Activated CD4-positive, alpha-beta T cell treated with anti-CD3 and anti-CD28 coated beads, Interleukin-2, amount 10 ng/mL, durations not matched to agents 7 days and 5 days (primary cell): ENCODE measurements around the gene PHAF1. TPM values are rescaled to one million over a fixed set of nuclear protein-coding genes. Genes with fewer than 3 reads are reported as not detected.

Experiments
- CTCF ChIA-PET: fragments of 350-600 bp; sonication (Branson Sonifier 250); formaldehyde crosslinking; loops from one replicate; lab custom pipeline; 2021; ENCODE audit warnings: antibody characterized with exemption; lab: Charles Lee
- POLR2A ChIA-PET: fragments of 350-600 bp; sonication (Branson Sonifier 250); formaldehyde crosslinking; loops from one replicate; lab custom pipeline; 2021; ENCODE audit warnings: antibody characterized with exemption; lab: Charles Lee
- DNase-seq: peaks from one replicate; pipeline ENCODE4 v3.0.0-alpha.2; 2020
- H3K27ac Mint-ChIP-seq: one replicate; pipeline ENCODE4 v1.8.0; 2021; ENCODE audit warnings: mild to moderate bottlenecking, moderate library complexity, mixed read lengths
- H3K27me3 Mint-ChIP-seq: one replicate; pipeline ENCODE4 v1.8.0; 2021; ENCODE audit warnings: mixed read lengths
- H3K36me3 Mint-ChIP-seq: one replicate; pipeline ENCODE4 v1.8.0; 2021; ENCODE audit warnings: low read depth, mixed read lengths
- H3K4me1 Mint-ChIP-seq: one replicate; pipeline ENCODE4 v1.8.0; 2021; ENCODE audit warnings: mixed read lengths
- H3K4me3 Mint-ChIP-seq: one replicate; pipeline ENCODE4 v1.8.0; 2021; ENCODE audit warnings: mild to moderate bottlenecking, moderate library complexity, mixed read lengths
- H3K9me3 Mint-ChIP-seq: one replicate; pipeline ENCODE4 v1.8.0; 2021; ENCODE audit warnings: mixed read lengths
- total RNA-seq, 2 experiments: library from RNA; stranded (reverse); gene quantifications; one replicate each; pipeline ENCODE4 v1.2.3, GENCODE V29; 2021

The PHAF1 gene
- total RNA-seq, 2 experiments from 2014 or later: 15.2 to 19.0 TPM

DNA sequence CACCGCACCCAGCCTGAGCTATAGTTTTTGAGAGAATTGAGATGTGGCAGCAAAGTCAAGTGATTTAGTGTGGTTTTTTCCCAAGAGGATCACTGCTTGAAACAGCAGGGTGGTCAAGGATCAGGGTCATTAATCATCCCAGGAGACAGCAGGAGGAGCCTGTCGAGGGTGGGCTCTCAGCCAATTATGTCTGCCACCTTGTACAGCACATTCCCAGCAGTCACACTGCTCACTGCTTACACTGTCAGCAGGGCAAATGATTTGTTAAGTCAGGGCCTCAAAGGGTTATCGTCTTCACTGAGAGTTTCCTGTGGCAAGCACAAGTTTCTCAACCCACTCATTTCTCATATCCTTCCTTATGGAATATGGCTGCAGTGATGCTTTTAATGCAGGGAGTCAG is 27.9 kb downstream of the PHAF1 start:
- ChIA-PET POLR2A (no interaction called here), CTCF (interaction anchor here (0.6 to 3.7 kb wide), 4 partner anchors 9 to 120 kb away, joined by 3 to 18 read pairs (median 8); no protein-coding TSS in a partner anchor)
- Mint-ChIP-seq H3K4me1 (no peaks in the 10 kb centered on the region), H3K4me3 (no peak overlapping the region), H3K27ac (no peak overlapping the region), H3K9me3 (no peaks in the 10 kb centered on the region), H3K36me3 (peaks cover 12% of the 10 kb centered on the region), H3K27me3 (no peaks in the 10 kb centered on the region)
- DNase-seq: no peak

DNA sequence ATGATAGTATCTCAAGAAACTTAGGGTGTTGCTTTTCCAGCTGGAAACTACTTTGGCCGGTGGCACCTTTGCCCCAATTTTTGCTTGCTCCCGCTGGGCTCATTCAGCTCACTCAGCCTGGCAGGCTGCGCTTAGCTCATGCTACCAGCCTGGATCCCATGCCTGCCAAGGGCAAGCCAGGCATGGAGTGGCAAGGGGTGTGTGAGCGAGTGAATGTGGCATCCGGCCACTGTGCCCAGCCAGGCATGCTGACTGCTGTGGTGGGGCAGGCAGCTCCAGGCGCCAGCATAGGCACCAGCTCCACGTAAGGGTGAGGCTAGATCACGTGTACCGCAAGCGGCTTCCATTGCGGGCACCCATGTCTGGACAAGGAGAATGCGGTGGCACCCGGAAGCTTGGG is 31.6 kb downstream of the PHAF1 start:
- H3K27ac Mint-ChIP-seq: no peak overlapping the region
- H3K36me3 Mint-ChIP-seq: peaks cover 16% of the 10 kb centered on the region
- ChIA-PET POLR2A (no interaction called here), CTCF (interaction anchor here (0.6 to 3.6 kb wide), 9 partner anchors 9 to 380 kb away, joined by 3 to 12 read pairs (median 6); partner anchors contain the start of genes B3GNT9, FBXL8 and TRADD)
- no peaks in the 10 kb centered on the region for H3K9me3 Mint-ChIP-seq
- H3K4me1 Mint-ChIP-seq: no peaks in the 10 kb centered on the region
- no peaks in the 10 kb centered on the region for H3K27me3 Mint-ChIP-seq
- no peak overlapping the region for H3K4me3 Mint-ChIP-seq
- no peak for DNase-seq

DNA sequence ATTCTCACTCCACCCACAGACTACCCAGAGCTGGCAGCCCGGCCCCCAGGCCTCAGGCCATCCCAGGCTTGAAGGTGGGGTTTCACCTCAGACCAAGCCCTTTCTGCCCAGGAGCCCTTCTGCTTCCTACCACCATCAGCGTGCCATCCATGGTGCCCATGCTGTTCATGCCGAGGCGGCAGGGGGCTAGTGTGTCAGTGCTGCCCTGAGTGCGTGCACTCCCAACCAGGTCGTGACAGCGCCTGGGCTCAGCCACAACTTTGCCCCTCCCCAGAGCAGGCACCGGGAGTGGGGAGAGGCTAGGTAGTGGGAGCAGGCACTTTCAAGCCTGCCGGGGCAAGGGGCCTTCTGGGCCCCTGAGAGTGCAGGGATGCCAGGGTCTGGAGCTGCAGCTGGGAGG is 32.6 kb downstream of the PHAF1 start:
- no peaks in the 10 kb centered on the region for H3K4me1 Mint-ChIP-seq
- H3K4me3 Mint-ChIP-seq: no peak overlapping the region
- POLR2A ChIA-PET: interaction anchor here (0.6 kb wide), 1 partner anchor 105 kb away, joined by 5 read pairs; no protein-coding TSS in a partner anchor
- no peaks in the 10 kb centered on the region for H3K9me3 Mint-ChIP-seq
- no peak for DNase-seq
- no peaks in the 10 kb centered on the region for H3K27me3 Mint-ChIP-seq
- no peak overlapping the region for H3K27ac Mint-ChIP-seq
- H3K36me3 Mint-ChIP-seq: peaks cover 20% of the 10 kb centered on the region
- CTCF ChIA-PET: interaction anchor here (0.5 to 3.6 kb wide), 5 partner anchors 9 to 36 kb away, joined by 3 to 11 read pairs (median 4); partner anchors contain the start of genes B3GNT9, FBXL8 and TRADD

DNA sequence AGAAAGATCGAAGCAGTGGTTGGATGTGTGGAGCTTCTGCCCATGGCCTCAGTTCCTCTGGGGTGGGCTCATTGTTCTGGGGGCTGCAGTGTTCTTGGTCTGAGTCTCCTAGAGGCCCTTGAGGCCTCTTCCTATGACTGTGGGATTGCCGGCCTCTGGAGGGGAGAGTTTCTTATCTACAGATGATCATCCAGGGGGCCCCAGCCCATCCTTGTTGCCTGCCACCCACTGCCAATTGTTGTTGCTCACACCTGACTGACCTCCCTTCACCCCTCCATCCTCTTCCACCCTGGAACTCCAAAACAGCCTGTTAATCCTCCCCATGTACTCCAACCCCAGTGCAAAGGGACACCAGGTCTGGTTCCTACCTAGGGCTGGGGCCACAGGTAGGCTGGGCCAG is 35.2 kb downstream of the PHAF1 start:
- H3K36me3 Mint-ChIP-seq: peaks cover 32% of the 10 kb centered on the region
- CTCF ChIA-PET: interaction anchor here (0.9 to 3.2 kb wide), 4 partner anchors 8 to 127 kb away, joined by 4 to 19 read pairs (median 5); no protein-coding TSS in a partner anchor

DNA sequence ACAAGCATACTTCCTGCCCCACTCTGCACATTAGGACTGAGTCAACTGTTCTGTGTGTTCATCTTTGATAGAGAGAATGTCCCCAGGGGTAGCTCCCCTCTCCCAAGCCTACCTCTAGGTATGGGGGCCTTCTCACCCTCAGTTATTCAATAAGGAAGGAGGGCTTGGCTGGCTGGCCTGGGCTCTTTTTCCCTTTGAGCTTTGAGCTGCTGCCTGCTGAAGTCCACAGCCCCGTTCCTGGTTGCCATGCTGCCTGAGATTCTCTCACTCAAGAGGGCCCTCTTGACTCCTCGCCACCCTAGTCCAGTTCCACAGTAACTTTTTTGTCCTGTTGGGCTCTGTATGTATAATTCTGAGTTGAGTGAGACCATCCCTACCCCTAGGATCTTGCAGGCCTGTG is 36.0 kb downstream of the PHAF1 start:
- peaks cover 32% of the 10 kb centered on the region for H3K36me3 Mint-ChIP-seq
- H3K27ac Mint-ChIP-seq: no peak overlapping the region

More for the DNA sequence above, 35.2 kb downstream of the PHAF1 start:
- Mint-ChIP-seq H3K27ac (no peak overlapping the region), H3K27me3 (no peaks in the 10 kb centered on the region), H3K4me1 (peaks cover 3% of the 10 kb centered on the region), H3K9me3 (no peaks in the 10 kb centered on the region), H3K4me3 (no peak overlapping the region)
- no peak for DNase-seq
- POLR2A ChIA-PET: interaction anchor here (0.6 kb wide), 1 partner anchor 82 kb away, joined by 3 read pairs; no protein-coding TSS in a partner anchor

DNA sequence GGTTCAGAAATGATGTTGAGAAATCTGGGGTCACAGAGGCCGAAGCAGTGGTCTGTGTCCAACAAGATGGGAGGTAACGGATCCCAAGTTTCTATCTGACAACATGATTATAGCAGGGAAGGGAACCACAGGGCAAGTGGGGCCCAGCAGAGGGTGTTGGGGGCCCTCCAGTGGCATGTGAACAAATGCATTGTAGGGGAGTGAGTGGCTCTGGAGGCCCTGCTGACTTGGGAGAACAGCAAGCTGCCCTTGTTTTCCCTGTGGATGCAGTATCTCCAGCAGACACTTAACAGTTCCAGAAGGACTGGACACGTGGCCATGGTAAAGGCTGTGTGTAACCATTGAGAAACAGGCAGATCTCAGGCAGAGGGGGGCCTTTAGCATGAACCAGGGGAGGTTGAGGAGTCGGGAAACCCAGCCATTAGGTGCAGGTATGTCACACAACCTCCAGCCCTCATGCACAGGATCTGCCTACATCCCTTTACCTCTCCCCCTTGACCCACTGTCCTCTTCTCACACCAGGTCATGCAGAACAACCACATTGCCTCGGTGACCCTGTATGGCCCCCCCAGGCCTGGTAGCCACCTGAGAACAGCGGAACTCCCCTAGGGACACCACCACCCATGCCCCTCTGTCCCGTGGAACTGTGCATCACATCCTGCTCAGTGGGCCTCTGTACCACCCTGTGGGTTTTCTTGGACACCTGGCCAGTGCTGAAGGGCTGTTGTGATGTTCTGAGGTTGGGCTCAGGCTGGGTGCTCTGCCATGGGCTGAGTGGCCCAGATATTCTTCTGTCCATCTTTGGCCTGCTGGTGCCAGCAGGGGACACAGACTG is 37.0 kb downstream of the PHAF1 start:
- POLR2A ChIA-PET: no interaction called here
- Mint-ChIP-seq H3K4me1 (peaks cover 12% of the 10 kb centered on the region), H3K9me3 (no peaks in the 10 kb centered on the region), H3K27me3 (peaks cover 1% of the 10 kb centered on the region), H3K27ac (no peak overlapping the region), H3K4me3 (no peak overlapping the region), H3K36me3 (peaks cover 29% of the 10 kb centered on the region)
- CTCF ChIA-PET: interaction anchor here (1.8 to 3.2 kb wide), 2 partner anchors 8 to 129 kb away, joined by 6 to 19 read pairs; no protein-coding TSS in a partner anchor
- no peak for DNase-seq

More for the DNA sequence above, 36.0 kb downstream of the PHAF1 start:
- CTCF ChIA-PET: interaction anchor here (0.9 to 3.2 kb wide), 3 partner anchors 9 to 128 kb away, joined by 4 to 19 read pairs (median 6); no protein-coding TSS in a partner anchor
- POLR2A ChIA-PET: no interaction called here
- Mint-ChIP-seq H3K27me3 (no peaks in the 10 kb centered on the region), H3K9me3 (no peaks in the 10 kb centered on the region), H3K4me1 (peaks cover 3% of the 10 kb centered on the region), H3K4me3 (no peak overlapping the region)
- DNase-seq: no peak

DNA sequence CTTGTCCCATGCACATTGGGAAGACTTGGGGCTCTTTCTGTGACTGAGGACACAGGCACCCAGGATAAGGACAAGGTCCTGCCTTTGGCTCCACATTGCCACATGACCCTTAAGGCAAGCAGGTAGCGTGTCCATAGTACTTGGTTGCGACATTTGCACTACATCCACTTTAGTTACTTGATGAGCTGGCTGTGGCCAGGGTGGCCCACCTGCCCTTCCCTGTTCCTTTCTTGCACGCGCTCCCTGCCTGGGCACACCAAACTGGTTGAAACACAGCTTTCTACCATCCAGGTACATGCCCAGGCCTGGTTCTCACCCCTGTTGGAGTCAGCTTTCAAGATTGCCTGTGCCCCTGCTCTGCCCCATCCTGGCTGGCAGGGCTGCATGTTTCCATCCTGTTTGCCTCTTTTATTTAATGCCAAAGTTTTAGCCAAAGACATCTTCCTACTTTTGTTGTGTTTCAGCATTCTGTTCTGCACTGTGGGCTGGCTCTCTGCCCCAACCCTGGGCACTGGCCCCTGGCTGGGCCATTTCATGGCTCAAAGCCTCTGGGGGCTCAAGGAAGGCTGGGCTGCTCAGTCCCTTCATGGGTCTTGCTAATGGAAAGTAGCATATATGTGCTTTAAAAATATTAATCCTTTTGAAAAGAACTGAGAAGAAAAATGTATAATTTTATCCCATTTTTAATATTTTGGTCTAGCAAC is 37.8 kb downstream of the PHAF1 start:
- ChIA-PET POLR2A (no interaction called here), CTCF (no interaction called here)
- H3K36me3 Mint-ChIP-seq: peaks cover 28% of the 10 kb centered on the region
- no peaks in the 10 kb centered on the region for H3K9me3 Mint-ChIP-seq
- no peak overlapping the region for H3K4me3 Mint-ChIP-seq
- no peak for DNase-seq
- peaks cover 17% of the 10 kb centered on the region for H3K4me1 Mint-ChIP-seq
- peaks cover 1% of the 10 kb centered on the region for H3K27me3 Mint-ChIP-seq
- peak overlapping the region; percentile 50 for H3K27ac Mint-ChIP-seq

DNA sequence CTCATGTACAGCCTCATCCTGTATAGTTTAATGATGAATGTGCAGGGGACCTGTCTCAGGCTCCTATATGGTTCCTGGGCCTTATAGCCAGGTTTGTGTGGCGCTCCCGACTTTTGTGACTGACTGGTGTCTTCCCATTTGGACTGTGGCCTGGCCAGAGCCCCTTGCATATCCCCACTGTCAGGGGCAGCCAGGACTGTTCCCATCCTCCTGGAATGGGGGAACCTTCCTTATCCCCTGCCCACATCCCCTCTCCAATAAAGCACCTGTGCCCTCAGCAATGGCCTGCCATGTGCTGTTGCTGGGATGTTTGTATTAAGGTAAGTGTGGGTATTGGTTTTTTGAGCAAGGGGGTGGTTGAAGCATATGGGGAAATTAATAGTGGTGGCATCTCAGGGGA is 38.5 kb downstream of the PHAF1 start:
- POLR2A ChIA-PET: no interaction called here
- Mint-ChIP-seq H3K4me1 (peaks cover 24% of the 10 kb centered on the region), H3K9me3 (no peaks in the 10 kb centered on the region), H3K27me3 (peaks cover 1% of the 10 kb centered on the region), H3K4me3 (no peak overlapping the region), H3K36me3 (peaks cover 28% of the 10 kb centered on the region), H3K27ac (no peak overlapping the region)
- CTCF ChIA-PET: no interaction called here
- DNase-seq: no peak

DNA sequence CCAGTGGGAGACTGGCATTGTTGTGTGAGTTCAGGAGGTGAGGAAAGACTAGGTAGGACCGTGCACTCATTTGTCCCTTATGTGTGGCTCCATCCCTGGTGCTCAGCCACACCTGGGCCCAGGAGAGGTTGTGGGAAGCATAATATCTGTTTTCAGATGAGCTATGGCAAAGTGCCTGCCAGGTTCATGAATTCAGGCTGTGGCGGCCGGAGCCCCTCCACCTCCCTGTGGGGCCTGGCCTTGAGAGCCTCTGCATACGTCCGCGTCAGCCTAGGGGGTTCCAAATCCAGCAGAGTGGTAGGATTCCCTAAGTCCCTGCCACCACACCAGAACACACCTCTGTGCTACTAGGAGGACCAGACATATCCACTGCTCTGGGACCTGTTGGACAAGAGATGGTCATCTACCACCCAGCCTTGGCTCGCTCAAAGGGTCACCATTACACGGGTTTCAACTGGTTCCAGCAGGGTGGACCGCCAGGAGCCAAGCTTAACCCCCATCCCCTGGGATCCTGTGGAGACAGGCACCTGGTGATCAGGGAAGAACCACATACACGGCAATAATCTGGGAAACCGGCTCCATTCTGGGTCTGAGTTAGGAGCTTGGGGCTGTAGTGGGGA is 39.0 kb downstream of the PHAF1 start:
- Mint-ChIP-seq H3K27me3 (peaks cover 1% of the 10 kb centered on the region), H3K36me3 (peaks cover 27% of the 10 kb centered on the region), H3K4me1 (peaks cover 27% of the 10 kb centered on the region), H3K9me3 (no peaks in the 10 kb centered on the region), H3K4me3 (peak overlapping the region; percentile 43), H3K27ac (no peak overlapping the region)
- CTCF ChIA-PET: interaction anchor here (0.7 to 1.4 kb wide), 4 partner anchors 9 to 298 kb away, joined by 3 to 5 read pairs (median 4); no protein-coding TSS in a partner anchor
- no peak for DNase-seq
- POLR2A ChIA-PET: no interaction called here

DNA sequence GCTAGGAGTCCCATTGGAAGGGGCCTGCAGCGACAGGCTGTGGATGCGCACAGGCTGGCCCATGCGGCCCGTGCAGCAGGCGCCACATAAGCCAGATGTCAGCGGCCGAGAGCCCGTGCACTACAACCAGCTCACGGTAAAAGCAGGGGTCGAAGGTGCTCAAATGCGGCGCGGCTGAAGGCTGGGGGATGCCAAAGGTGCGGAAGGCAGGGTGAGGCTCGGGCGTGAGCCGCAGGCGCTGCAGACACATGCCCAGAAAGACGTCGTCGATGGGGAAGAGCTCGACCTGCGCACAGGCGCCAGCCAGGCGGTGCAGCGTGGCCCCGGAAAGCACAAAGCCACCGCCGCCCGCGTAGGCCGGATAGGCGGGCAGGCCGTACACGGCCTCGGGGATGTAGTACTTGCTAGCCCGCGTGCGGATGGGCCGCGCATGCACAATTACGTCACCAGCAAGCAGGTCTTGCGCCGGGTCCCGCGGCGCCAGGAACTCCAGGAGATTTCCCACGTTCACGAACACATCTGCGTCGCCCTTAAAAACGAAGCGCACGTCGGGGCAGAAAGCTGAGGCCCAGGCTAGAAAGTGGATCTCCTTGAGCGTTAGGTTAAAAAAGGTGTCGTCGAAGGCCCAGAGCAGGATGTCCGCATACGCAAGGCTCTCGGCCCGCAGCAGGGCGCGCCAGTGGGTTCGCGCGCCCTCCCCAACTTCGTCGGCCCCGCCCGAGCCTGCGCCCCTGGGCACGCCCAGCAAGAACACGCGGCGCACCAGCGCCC is 39.7 kb downstream of the PHAF1 start:
- H3K36me3 Mint-ChIP-seq: peaks cover 32% of the 10 kb centered on the region
- POLR2A ChIA-PET: no interaction called here
- no peaks in the 10 kb centered on the region for H3K9me3 Mint-ChIP-seq
- peaks cover 33% of the 10 kb centered on the region for H3K4me1 Mint-ChIP-seq
- no peak for DNase-seq
- peaks cover 1% of the 10 kb centered on the region for H3K27me3 Mint-ChIP-seq
- CTCF ChIA-PET: interaction anchor here (0.7 to 1.4 kb wide), 4 partner anchors 10 to 298 kb away, joined by 3 to 5 read pairs (median 4); no protein-coding TSS in a partner anchor
- no peak overlapping the region for H3K27ac Mint-ChIP-seq
- peak overlapping the region; percentile 43 for H3K4me3 Mint-ChIP-seq

DNA sequence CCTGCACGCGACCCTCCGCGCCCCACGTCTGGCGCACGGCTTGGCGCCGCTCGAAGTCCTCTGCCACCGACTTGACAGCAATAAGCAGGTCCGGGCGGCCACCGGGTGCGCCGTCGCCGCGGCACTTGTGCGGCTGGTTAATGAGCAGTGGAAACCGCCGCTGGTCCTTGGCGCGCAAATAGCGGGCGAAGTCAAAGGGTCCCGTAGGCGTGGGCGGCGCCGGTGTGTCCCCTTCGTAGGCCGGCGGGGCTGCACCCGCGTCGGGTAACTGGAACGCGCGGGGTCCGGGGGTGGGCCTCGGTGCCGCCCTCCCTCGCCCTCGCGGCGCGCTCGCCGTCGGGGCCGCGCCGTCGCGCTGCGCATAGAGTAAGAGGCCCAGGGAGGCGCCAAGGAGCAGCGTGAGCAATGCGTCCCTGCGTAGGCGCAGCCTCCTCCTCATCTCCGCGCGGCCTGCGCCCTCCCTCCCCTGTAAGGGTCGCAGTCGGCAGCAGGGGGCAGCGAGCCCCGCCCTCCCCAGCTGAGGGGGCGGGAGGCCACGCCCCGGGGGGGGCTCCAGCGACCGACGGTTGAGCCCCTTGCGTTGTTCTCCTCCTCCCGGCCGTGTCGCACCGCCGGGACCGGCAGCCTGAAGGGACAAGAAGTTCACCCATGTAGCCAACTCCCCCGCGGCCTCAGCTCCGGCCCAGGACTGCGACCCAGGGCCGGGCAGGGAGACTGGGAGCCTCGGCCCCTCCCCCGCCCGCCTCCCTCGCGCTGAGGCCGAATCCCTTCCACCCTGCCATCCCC is 40.5 kb downstream of the PHAF1 start:
- POLR2A ChIA-PET: interaction anchor here (0.7 kb wide), 1 partner anchor 133 kb away, joined by 3 read pairs; no protein-coding TSS in a partner anchor
- DNase-seq: peak; percentile 46
- peaks cover 33% of the 10 kb centered on the region for H3K36me3 Mint-ChIP-seq
- peak overlapping the region; percentile 68 for H3K4me3 Mint-ChIP-seq
- H3K9me3 Mint-ChIP-seq: no peaks in the 10 kb centered on the region
- peaks cover 35% of the 10 kb centered on the region for H3K4me1 Mint-ChIP-seq
- H3K27ac Mint-ChIP-seq: no peak overlapping the region
- CTCF ChIA-PET: interaction anchor here (0.6 to 6.0 kb wide), 7 partner anchors 9 to 134 kb away, joined by 3 to 129 read pairs (median 4); partner anchors contain the start of genes FBXL8 and TRADD
- peaks cover 1% of the 10 kb centered on the region for H3K27me3 Mint-ChIP-seq
